KOPT-K1 (cell line): ENCODE results near the gene TTBK2.

Experiments
- H3K27ac ChIP-seq: fragments of 200-600 bp; sonication (generic); 2 replicates; pipeline ENCODE4 v1.5.1; 2016; ENCODE audit warnings: antibody characterized with exemption, mild to moderate bottlenecking, low read depth, low read length; ENCODE audit not compliant: poor library complexity, severe bottlenecking
- H3K36me3 ChIP-seq: fragments of 200-600 bp; sonication (generic); 2 replicates; pipeline ENCODE4 v1.5.1; 2017; ENCODE audit warnings: antibody characterized with exemption, mild to moderate bottlenecking, low read length, moderate library complexity; ENCODE audit not compliant: insufficient read depth
- H3K9me3 ChIP-seq: fragments of 200-600 bp; sonication (generic); 2 replicates; pipeline ENCODE4 v1.5.1; 2017; ENCODE audit warnings: antibody characterized with exemption, low read length, mild to moderate bottlenecking; ENCODE audit not compliant: insufficient read depth, poor library complexity, severe bottlenecking

Gene TTBK2

DNA sequence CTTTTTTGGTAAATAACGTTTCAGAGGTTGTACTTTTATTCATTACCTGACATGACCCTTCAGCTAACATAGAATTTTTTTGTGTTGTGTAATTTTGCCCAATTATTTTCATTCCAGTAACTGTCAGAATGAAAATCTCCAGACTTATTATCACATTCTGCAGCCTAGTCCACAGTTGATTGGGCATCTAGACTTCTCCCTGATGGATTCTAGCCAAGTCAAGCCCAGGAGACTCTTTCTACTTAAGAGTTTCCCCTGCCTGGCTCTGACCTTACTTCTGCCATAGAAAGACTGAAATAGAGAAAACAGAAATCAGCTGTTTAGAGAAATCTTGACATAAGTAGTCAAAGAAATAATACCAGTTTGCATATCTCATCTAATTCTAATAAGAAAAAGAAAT, 100.8 kb downstream of the TTBK2 start:
- H3K36me3 ChIP-seq, result no peaks in the 10 kb centered on the region; the same call in 1 of the 2 replicates
- no peaks in the 10 kb centered on the region for H3K9me3 ChIP-seq
- H3K27ac ChIP-seq, result no peak overlapping the region

DNA sequence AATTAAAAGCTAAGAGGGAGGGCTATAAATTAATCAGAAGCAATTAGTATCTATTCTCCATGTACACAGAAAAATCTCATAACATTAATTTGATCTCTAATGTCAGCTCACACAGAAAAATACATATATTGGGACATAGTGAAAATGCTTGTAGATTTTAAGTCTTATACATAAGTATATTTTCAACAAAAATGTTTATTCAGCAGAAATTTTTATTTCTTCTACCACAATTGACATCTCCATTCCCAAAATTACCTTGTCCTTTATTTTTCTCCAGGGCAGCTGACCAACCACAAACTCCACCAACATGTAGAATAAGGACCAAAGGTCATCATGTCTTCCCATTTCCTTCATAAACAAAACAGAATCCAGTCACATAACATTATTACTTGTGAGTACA, 109.1 kb downstream of the TTBK2 start:
- Histone ChIP-seq H3K36me3 (peaks cover 10% of the 10 kb centered on the region), H3K27ac (no peak overlapping the region), H3K9me3 (no peaks in the 10 kb centered on the region)

GRCh38 chr15:42808913-42809312, 111.7 kb downstream of the TTBK2 start:
- peaks cover 10% of the 10 kb centered on the region for H3K36me3 ChIP-seq
- no peaks in the 10 kb centered on the region for H3K9me3 ChIP-seq
- H3K27ac ChIP-seq, result no peak overlapping the region

GRCh38 chr15:42805266-42805665, 115.3 kb downstream of the TTBK2 start:
- no peaks in the 10 kb centered on the region for H3K9me3 ChIP-seq
- peaks cover 5% of the 10 kb centered on the region for H3K36me3 ChIP-seq
- no peak overlapping the region for H3K27ac ChIP-seq

DNA sequence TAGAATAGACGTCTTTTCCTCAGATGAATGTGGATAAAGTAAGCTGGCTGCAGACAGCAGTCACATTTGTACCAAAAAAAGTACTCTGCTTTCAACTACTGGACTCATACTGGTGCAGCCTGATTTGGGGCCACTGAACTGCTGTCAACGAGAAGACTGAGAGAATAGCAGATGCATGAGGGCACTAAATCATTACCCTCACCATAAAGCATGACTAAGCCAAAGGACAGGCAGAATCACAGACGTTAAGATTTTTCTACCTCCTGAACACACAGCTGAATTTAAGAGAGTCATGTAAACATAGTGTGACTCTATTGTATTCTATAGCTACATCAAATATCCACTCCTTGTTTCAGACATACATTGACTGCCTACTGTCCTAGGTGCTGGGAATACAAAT, 115.8 kb downstream of the TTBK2 start:
- Histone ChIP-seq H3K9me3 (no peaks in the 10 kb centered on the region), H3K36me3 (no peaks in the 10 kb centered on the region; the same call in 1 of the 2 replicates), H3K27ac (no peak overlapping the region)

DNA sequence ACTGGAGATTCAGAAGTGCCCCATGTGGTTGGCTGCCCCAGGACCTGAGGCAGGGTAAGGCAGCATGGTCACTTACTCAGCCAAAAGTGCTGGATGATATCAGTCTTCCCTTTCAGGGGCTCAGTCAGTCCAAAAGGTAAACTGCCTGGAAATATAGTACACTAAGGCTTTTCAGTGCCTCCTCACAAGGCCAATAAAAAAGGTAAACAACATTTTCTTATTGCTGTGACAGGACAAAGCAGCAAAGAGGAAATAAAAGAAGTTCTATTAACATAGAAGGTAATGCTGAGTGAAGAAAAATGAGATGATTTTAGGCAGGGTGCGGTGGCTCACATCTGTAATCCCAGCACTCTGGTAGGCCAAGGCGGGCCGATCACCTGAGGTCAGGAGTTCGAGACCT, 117.1 kb downstream of the TTBK2 start:
- H3K36me3 ChIP-seq, result no peaks in the 10 kb centered on the region
- H3K9me3 ChIP-seq, result no peaks in the 10 kb centered on the region
- no peak overlapping the region for H3K27ac ChIP-seq

DNA sequence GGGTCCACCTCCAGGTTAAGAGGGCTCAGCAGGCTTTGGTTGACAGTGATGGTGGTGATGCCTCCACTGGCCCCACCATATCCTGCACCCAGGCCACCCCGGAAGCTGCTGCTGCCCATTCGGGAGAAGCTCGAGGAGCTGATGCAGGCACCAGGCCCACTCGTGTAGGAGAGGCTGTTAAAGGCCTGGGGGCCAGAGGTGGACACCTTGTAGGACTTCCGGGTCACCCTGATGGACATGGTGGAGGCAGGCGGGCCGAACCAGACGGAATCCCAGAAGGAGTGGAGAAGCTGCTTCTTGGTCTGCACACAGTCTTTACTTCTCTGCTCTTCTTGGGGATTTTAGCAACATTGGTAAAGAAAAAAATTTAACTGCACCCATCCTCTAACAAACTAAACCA, 118.4 kb downstream of the TTBK2 start:
- no peaks in the 10 kb centered on the region for H3K9me3 ChIP-seq
- H3K27ac ChIP-seq, result no peak overlapping the region
- no peaks in the 10 kb centered on the region for H3K36me3 ChIP-seq

DNA sequence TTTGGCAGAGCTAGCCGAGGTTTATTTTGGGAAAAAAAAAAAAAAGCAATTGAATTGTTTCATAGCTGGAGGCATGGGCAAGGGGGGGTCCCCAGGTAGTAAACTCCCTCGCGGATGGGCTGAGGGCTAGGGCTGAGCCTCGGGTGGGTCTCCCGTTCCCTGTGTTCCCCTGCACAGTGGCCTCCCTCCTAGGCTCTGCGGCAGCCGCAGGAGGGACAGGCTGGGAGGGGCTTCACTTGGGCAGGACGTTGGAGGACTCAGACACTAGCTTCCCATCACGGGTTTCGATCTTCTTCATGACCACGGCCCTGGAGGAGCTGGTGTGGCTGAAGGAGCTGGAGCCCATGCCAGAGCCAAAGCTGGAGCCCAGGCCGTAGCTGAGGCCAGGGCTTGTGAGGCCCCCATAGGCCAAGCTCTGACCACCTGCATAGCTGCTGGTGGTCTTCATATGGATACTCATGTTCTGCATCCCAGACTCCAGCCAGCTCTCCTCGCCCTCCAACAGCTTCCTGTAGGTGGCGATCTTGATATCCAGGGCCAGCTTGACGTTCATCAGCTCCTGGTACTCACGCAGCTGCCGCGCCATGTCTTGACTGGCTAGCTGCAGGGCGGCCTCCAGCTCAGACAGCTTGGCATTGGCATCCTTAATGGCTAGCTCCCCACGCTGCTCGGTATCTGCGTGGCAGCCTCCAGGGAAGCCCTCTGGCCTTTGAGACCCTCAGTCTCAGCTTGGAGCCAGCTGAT, 119.7 kb downstream of the TTBK2 start:
- Histone ChIP-seq H3K36me3 (no peaks in the 10 kb centered on the region), H3K9me3 (no peaks in the 10 kb centered on the region), H3K27ac (no peak overlapping the region)

DNA sequence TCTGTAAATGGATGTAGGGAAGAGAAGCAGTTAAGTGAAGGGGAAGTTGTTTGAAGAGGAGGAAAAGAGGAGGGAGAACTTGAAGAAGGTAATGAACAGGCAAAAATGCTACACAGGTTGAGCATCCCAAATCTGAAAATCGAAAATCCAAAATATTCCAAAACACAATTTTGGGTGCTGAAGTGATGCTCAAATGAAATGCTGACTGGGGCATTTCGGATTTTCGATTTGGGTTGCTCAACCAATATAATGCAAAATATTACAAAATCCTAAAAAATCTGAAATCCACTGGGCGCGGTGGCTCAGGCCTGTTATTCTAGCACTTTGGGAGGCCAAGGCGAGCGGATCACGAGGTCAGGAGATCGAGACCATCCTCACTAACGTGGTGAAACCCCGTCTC, 121.8 kb downstream of the TTBK2 start:
- Histone ChIP-seq H3K9me3 (no peaks in the 10 kb centered on the region), H3K36me3 (no peaks in the 10 kb centered on the region), H3K27ac (no peak overlapping the region)

- no peaks in the 10 kb centered on the region for H3K9me3 ChIP-seq
- no peak overlapping the region for H3K27ac ChIP-seq
- H3K36me3 ChIP-seq, result no peaks in the 10 kb centered on the region
These were observed 123.4 kb downstream of the TTBK2 start for GRCh38 chr15:42796955-42797782.

- Histone ChIP-seq H3K9me3 (no peaks in the 10 kb centered on the region), H3K27ac (no peak overlapping the region), H3K36me3 (no peaks in the 10 kb centered on the region)
These were observed 131.9 kb downstream of the TTBK2 start for GRCh38 chr15:42788725-42789124.

GRCh38 chr15:42786978-42787377, 133.6 kb downstream of the TTBK2 start:
- Histone ChIP-seq H3K27ac (no peak overlapping the region), H3K36me3 (peaks cover 10% of the 10 kb centered on the region; the same call in 1 of the 2 replicates)

DNA sequence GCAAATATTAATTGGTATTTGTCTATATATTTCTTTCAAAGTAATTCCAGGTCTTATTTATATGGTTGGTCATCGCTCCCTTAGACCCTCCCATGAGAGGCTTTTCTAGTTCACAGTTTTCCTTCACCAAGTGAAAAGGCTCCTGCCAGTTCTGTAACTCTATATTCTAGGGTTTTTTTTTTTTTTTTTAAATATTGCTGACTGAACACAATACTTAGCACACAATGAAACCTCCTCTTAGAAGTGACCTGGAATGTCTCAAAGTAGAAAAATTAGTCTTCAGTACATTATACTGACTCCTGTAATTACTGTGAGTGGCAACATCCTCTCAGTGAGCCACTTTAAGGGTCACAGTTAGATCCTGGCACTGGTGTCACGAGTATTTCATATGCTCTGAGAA, 135.0 kb downstream of the TTBK2 start:
- Histone ChIP-seq H3K36me3 (peaks cover 10% of the 10 kb centered on the region; the same call in 1 of the 2 replicates), H3K27ac (no peak overlapping the region), H3K9me3 (no peaks in the 10 kb centered on the region)

More at GRCh38 chr15:42786978-42787377, 133.6 kb downstream of the TTBK2 start:
- H3K9me3 ChIP-seq, result no peaks in the 10 kb centered on the region

- Histone ChIP-seq H3K36me3 (peaks cover 10% of the 10 kb centered on the region; the same call in 1 of the 2 replicates), H3K9me3 (no peaks in the 10 kb centered on the region), H3K27ac (no peak overlapping the region)
These were observed 135.9 kb downstream of the TTBK2 start for GRCh38 chr15:42784705-42785104.

DNA sequence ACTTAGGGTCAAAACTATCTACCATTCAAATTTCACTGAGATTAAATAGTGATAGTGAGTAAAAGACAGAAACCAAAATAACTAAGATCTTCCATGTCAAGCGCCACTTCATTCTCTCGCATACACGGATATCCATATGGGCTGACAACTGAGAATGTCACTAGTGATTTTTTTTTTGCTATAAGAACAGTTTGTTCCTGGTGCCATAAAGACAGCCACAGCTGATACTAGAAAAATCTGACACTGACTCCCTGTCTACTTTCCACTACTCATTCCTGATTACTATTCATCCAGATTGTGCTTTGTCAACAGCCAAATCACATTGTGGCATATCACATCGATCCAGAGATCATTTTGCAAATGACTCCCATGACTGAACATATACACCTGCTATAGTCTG, 137.9 kb downstream of the TTBK2 start:
- H3K36me3 ChIP-seq, result peaks cover 10% of the 10 kb centered on the region; the same call in 1 of the 2 replicates
- H3K27ac ChIP-seq, result no peak overlapping the region
- H3K9me3 ChIP-seq, result no peaks in the 10 kb centered on the region
